ENCODE measurements around the gene SLC16A11.

GRCh38 chr17:6997171-6997570 is 46.7 kb downstream of the SLC16A11 start:
- TF ChIP-seq, protein P1, sequence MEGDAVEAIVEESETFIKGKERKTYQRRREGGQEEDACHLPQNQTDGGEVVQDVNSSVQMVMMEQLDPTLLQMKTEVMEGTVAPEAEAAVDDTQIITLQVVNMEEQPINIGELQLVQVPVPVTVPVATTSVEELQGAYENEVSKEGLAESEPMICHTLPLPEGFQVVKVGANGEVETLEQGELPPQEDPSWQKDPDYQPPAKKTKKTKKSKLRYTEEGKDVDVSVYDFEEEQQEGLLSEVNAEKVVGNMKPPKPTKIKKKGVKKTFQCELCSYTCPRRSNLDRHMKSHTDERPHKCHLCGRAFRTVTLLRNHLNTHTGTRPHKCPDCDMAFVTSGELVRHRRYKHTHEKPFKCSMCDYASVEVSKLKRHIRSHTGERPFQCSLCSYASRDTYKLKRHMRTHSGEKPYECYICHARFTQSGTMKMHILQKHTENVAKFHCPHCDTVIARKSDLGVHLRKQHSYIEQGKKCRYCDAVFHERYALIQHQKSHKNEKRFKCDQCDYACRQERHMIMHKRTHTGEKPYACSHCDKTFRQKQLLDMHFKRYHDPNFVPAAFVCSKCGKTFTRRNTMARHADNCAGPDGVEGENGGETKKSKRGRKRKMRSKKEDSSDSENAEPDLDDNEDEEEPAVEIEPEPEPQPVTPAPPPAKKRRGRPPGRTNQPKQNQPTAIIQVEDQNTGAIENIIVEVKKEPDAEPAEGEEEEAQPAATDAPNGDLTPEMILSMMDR (optimal IDR thresholded peaks at IDR 0.05 in 1 of 3, IDR thresholded peaks at IDR 0.05 in 1 of 3, conservative IDR thresholded peaks at IDR 0.05 in 1 of 3; ENCODE audit: extremely low read depth in 1 of 3, insufficient read depth in 2 of 3, low read length in 3 of 3), result no peak
- TF ChIP-seq EZH2 (IDR thresholded peaks at IDR 0.05; ENCODE audit: low read length), result no peak

Measured in keratinocyte (primary cell).